ENCODE data around the gene TIMM50.

DNA sequence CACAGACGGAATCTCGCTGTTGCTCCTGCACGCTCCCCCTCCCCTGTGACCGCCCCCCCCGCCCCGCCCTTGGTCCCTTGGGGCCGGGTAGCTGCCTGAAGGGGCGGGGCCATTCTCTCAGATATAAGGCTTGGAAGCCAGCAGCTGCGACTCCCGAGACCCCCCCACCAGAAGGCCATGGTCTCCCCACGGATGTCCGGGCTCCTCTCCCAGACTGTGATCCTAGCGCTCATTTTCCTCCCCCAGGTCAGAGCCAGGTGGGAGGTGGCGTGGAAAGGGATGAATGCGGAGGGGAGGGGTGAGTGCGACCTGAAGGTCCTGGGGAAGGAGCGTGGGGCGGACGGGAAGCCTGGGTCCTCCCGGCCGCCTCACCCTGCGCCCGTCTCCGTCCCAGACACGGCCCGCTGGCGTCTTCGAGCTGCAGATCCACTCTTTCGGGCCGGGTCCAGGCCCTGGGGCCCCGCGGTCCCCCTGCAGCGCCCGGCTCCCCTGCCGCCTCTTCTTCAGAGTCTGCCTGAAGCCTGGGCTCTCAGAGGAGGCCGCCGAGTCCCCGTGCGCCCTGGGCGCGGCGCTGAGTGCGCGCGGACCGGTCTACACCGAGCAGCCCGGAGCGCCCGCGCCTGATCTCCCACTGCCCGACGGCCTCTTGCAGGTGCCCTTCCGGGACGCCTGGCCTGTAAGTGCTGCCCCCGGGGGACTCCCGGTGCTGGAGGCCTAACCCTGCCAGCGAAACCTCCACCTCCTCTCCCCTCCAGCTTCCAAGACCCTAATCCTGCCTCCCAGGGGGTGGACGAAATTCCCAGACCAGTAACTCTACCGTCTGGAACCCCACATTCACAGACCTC lies 18.4 kb downstream of the TIMM50 start, which contains the start of gene DLL3:
- TF ChIP-seq, protein P1, sequence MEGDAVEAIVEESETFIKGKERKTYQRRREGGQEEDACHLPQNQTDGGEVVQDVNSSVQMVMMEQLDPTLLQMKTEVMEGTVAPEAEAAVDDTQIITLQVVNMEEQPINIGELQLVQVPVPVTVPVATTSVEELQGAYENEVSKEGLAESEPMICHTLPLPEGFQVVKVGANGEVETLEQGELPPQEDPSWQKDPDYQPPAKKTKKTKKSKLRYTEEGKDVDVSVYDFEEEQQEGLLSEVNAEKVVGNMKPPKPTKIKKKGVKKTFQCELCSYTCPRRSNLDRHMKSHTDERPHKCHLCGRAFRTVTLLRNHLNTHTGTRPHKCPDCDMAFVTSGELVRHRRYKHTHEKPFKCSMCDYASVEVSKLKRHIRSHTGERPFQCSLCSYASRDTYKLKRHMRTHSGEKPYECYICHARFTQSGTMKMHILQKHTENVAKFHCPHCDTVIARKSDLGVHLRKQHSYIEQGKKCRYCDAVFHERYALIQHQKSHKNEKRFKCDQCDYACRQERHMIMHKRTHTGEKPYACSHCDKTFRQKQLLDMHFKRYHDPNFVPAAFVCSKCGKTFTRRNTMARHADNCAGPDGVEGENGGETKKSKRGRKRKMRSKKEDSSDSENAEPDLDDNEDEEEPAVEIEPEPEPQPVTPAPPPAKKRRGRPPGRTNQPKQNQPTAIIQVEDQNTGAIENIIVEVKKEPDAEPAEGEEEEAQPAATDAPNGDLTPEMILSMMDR (IDR thresholded peaks at IDR 0.05) = no peak
- no peak for TF ChIP-seq POLR2A (IDR thresholded peaks at IDR 0.05)

All from esophagus squamous epithelium (tissue), 4 donors.